Testis (tissue), 2 donors: ENCODE measurements around the gene SFRP2.

ENCODE experiments used
- POLR2A ChIP-seq: fragments of 450-650 bp; IDR thresholded peaks from one replicate; pipeline ENCODE4 v1.6.1; 2017; ENCODE audit warnings: antibody characterized with exemption, mild to moderate bottlenecking, moderate library complexity
- TF ChIP-seq, protein P1 (sequence below), 3 experiments: fragments of 450-650 bp in 2 of 3; fragments of 200-600 bp in 1 of 3; sonication (generic) in 1 of 3; IDR thresholded peaks; one replicate each; pipeline ENCODE4 v1.5.1; 2016 to 2019; ENCODE audit warnings: antibody characterized with exemption in 3 of 3, mild to moderate bottlenecking in 2 of 3, moderate library complexity in 1 of 3

DNA sequence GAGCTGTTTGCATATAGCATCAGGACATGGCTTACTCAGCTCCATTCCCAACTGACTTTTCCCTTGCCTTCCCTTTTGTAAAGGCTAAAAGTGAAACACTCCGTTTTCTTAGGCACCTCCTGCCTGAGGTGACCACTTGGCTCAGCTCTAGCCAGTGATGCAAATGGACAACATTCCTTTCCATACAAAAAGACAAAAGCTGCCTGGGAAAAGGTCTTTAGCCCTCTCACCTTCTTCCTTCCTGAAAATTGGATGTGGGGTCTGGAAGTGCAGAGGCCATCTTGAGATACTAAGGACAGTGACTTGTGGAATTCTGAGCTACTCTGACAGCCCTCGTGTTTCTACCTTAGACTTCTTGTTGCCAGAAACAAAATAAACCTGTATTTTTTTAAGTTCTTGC is 27.7 kb upstream of the SFRP2 start:
- TF ChIP-seq, protein P1, sequence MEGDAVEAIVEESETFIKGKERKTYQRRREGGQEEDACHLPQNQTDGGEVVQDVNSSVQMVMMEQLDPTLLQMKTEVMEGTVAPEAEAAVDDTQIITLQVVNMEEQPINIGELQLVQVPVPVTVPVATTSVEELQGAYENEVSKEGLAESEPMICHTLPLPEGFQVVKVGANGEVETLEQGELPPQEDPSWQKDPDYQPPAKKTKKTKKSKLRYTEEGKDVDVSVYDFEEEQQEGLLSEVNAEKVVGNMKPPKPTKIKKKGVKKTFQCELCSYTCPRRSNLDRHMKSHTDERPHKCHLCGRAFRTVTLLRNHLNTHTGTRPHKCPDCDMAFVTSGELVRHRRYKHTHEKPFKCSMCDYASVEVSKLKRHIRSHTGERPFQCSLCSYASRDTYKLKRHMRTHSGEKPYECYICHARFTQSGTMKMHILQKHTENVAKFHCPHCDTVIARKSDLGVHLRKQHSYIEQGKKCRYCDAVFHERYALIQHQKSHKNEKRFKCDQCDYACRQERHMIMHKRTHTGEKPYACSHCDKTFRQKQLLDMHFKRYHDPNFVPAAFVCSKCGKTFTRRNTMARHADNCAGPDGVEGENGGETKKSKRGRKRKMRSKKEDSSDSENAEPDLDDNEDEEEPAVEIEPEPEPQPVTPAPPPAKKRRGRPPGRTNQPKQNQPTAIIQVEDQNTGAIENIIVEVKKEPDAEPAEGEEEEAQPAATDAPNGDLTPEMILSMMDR (IDR thresholded peaks at IDR 0.05) = no peak
- no peak for TF ChIP-seq POLR2A
